HG03575 (cell line): Measurements from ENCODE around the gene CCR5AS.

Experiments
- ATAC-seq: cut with Tn5 transposase; IDR thresholded peaks from one replicate; pipeline ENCODE4 v1.9.1; 2021; ENCODE audit not compliant: unreplicated experiment, insufficient number of reproducible peaks, low FRiP score; ENCODE audit errors: extremely low read depth

Gene CCR5AS

DNA sequence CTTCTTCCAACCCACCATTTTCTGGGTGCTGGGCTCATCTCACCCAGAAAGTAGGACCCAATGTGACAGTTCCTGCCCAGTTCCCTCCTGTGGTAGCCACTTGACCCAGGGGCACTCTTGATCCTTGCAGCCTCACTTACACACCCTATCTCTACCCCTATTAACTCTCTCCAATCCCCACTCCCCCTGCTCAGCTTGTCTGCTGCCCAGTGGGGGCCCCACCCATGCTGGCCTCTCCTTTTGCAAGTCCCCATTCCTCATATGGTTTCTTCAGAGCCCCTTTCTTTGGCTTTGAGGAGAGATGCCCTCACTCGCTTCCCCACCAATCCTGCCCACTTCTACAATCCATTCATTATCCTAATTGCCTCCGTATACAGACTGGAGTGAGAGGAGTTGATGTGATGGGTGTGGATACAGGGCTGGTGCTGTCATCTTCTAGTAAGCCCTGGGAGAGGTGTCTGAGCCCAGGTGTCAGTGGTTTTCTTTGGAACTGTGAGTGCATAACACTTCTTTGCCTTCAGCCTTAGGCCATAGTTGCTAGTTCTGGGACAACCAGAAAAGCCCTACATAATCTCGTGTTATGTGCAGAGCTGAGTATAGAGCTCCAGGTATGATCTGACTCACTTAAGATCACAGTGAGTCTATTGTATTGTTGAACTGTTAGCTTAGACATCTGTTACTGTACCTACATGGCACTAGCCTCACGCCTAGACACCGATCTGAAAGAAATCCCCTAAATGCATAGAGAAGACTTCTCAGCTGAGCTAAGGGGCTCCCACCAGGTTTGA is 40.9 kb downstream of the CCR5AS start:
- ATAC-seq, result no peak

DNA sequence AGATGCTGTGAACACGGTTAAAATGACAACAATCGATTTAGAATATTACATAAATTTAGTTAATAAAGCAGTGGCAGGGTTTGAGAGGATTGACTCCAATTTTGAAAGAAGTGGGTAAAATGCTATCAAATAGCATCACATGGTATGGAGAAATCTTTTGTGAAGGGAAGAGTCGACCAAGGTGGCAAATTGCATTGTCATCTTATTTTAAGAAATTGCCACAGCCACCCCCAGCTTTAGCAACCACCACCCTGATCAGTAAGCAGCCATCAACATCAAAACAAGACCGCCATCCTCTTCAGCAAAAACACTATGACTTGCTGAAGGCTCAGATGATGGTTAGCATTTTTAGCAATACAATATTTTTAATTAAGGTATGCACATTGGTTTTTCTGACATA is 41.8 kb downstream of the CCR5AS start:
- no peak for ATAC-seq

DNA sequence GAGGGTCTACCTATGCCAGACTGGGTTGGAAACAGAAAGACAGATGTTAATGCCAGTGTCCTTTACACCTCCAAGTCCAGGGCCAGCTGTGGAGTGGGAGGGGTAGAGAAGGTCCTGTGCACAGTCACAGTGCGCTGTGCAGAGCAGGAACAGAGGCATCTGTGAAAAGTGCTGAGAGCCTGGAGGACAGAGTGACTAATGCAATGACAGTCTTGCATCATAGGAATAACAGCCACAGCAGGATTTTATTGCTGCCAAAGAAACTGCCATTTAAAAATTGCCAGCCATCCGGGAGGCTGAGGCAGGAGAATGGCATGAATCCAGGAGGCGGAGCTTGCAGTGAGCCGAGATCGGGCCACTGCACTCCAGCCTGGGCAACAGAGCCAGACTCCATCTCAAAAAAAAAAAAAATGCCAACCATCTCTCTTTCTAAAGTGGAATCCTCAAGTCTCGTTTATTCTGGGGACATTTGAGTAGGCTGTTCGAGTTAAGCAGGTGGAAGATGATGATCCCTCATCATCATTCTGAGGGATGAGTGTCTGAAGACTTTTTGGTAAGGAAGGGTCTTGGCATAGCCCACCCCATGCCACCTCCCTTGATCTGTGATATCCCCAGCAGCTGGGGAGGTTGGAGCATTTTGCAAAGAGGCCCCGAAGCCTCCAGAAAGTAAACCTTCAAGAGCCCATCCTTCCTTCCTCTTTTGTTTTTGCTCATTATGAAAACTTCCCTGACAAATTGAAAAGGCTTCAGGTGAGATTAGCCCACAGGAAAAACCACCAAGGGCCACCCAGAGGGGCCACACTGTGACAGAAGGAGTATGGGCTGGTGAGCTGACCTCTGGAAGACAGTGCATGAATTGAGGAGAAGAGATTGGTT is 45.2 kb downstream of the CCR5AS start:
- no peak for ATAC-seq

DNA sequence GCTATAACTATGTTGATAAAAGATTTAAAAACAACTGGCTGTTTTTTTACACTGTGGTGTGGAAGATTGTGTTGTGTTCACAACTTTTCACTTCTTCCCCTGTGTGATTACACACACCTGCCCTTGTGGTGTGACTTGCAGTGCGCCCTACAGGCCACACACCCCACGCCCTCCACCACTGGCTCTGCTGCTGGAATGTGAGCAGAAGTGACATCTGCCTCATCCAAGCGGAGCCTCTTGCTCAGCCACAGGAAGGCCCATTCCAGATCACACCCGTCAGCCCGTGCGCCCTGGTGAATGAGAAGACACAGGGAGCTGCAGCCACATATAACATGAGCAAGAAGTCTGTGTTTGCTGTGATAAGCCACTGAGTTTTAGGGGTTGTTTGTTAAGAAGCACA is 46.0 kb downstream of the CCR5AS start:
- no peak for ATAC-seq

DNA sequence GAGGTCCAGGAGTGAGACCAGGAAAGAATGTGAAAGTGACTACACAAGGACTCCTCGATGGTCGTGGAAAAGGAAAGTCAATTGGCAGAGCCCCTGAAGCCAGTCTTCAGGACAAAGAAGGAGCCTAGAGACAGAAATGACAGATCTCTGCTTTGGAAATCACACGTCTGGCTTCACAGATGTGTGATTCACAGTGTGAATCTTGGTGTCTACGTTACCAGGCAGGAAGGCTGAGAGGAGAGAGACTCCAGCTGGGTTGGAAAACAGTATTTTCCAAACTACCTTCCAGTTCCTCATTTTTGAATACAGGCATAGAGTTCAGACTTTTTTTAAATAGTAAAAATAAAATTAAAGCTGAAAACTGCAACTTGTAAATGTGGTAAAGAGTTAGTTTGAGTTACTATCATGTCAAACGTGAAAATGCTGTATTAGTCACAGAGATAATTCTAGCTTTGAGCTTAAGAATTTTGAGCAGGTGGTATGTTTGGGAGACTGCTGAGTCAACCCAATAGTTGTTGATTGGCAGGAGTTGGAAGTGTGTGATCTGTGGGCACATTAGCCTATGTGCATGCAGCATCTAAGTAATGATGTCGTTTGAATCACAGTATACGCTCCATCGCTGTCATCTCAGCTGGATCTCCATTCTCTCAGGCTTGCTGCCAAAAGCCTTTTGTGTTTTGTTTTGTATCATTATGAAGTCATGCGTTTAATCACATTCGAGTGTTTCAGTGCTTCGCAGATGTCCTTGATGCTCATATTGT is 47.0 kb downstream of the CCR5AS start:
- no peak for ATAC-seq

DNA sequence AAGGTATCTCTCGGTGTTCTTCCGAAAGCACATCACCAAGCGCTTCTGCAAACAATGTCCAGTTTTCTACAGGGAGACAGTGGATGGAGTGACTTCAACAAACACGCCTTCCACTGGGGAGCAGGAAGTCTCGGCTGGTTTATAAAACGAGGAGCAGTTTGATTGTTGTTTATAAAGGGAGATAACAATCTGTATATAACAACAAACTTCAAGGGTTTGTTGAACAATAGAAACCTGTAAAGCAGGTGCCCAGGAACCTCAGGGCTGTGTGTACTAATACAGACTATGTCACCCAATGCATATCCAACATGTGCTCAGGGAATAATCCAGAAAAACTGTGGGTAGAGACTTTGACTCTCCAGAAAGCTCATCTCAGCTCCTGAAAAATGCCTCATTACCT is 48.4 kb downstream of the CCR5AS start:
- no peak for ATAC-seq

DNA sequence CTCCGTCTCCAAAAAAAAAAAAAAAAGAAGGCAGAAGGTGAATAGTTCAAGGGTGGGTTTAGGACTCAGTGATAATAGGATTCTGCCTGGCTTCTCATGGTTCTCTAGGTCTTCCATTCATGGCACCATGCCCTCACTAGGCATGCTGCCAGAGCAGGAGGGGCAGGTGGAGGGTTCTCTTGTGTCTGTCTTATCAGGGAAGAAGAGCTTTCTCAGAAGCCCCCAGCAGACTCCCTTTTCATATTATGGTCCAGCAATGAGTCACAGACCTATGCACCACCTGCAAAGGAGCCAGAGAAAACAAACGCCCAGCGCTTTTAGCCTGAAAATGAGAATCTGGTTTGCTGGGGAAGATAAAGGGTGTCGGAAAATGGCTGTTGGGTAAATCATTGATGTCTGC is 50.0 kb downstream of the CCR5AS start:
- no peak for ATAC-seq

DNA sequence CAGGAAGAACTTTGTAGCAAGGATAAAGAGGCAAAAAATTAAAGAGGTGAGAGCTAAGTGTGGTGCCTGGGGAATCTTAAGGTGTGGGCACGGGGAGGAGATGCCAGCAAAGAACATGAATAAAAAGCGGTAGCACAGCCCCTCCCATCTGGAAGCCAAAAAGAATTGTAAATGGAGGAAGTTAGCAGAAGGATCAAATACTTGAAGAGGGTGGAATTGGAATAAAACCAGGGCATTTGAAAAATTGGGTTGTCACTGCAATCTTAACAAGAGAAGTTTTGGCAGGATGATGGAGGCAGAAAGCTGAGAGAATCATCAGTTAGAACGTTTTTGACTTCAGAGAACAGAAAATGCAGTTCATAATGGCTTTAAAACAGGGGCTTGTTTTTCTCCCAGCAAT is 50.6 kb downstream of the CCR5AS start:
- ATAC-seq, result no peak

DNA sequence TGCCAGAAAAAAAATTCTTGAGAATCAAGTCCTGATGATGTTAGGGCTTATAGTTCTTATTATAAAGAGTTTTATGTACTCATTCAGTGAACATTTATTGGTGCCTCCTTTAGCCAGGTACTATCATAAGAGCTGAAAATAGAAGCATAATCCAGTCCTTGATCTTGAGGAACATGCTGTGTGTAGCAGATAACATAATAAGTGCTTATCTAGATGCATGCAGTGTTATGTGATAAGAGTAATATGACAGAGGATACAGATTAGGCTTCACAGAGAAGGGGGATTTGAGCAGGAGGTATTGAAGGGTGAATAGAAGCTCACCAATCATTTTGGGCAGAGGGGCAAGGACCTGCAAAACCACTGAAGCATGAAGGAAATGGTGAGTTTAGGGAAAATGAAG is 51.9 kb downstream of the CCR5AS start:
- ATAC-seq, result no peak

DNA sequence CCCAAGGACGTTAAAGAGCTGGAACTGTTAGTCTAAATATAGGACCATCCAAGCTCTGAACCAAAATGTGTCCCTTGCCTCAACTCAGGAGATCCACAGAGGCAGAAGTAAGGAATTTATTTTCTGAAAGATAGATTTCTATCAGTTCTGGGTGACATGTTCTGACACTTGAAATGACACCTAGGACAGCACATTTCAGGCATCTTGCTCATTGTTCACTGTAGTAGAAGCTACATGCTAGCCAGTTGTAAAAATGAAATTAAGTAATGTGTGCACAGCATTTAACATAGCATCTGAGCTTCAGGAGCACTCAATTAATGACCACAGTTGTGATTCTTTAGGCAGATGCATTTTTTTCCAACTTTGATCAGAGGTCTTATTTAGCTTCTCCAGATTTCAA is 52.4 kb downstream of the CCR5AS start:
- no peak for ATAC-seq

DNA sequence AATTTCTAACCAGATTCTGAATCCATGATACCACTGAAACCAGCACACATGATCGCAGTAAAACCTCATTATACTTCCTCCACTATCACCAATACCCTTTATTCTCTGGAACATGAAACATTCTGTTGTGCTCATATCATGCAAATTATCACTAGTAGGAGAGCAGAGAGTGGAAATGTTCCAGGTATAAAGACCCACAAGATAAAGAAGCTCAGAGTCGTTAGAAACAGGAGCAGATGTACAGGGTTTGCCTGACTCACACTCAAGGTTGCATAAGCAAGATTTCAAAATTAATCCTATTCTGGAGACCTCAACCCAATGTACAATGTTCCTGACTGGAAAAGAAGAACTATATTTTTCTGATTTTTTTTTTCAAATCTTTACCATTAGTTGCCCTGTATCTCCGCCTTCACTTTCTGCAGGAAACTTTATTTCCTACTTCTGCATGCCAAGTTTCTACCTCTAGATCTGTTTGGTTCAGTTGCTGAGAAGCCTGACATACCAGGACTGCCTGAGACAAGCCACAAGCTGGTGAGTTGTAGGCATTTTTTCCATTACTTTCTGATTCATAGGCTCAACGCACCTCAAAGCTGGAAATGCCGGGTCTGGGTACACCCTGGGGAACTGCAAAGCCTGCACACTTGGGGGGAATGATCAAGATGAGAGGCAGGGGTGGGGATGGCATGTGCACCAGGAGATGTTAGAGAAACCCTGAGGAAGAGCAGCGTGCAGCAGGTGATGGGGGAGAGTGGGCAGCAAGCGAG is 53.0 kb downstream of the CCR5AS start, which contains the start of gene CCR2:
TSS of gene CCR2 (plus strand) at position 465 of the 764 bp plus-strand sequence. CDS start 3,417 bp downstream, outside the sequence.
- ATAC-seq, result no peak

DNA sequence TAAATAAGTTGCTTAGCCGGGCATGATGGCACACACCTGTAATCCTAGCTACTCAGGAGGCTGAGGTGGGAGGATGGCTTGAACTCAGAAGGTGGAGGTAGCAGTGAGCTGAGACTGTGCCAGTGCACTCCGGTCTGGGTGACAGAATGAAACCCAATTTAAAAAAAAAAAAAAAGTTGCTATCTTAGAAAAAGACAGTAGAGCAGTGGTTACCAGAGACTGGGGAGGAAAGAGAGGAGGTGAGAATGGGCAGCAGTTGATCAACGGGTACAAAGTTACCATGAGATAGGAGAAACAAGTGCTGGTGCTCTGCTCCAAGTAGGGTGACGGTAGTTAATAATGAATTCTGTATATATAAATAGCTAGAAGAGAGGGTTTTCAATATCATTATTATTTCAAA is 53.8 kb downstream of the CCR5AS start:
- no peak for ATAC-seq

DNA sequence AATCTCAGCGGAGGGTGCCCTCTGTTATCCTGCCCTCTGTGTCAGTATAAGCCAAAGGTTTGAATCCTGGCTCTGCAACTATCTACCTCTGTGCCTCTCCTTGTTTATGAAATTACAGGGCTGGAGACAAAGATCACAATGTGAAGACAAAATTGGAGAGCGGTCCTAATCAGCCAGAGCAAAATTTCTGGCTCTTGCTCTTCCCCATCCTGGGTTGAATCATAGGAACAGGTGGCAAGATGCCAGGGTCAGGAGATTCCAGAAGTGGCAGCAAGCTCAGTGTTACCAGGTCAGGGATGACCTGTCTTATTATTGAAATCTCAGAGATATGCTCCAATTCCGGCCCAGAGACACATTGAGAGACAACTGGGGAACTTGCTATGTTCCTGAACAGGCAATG is 55.2 kb downstream of the CCR5AS start:
- no peak for ATAC-seq

DNA sequence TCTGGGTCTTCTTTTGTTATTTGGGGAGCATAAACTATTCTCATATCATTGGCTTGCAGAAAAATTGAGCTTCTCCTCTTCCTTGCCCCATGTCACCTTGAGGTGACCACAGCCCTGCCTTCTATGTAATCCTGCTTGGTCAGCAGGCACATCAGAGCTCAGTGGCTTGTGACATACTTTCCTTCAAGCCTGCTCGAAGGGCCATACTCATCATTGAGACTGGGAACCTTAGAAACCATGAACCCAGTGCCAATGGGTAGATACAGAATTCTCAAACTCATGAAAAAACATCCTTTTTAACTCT is 56.7 kb downstream of the CCR5AS start:
- ATAC-seq, result no peak

DNA sequence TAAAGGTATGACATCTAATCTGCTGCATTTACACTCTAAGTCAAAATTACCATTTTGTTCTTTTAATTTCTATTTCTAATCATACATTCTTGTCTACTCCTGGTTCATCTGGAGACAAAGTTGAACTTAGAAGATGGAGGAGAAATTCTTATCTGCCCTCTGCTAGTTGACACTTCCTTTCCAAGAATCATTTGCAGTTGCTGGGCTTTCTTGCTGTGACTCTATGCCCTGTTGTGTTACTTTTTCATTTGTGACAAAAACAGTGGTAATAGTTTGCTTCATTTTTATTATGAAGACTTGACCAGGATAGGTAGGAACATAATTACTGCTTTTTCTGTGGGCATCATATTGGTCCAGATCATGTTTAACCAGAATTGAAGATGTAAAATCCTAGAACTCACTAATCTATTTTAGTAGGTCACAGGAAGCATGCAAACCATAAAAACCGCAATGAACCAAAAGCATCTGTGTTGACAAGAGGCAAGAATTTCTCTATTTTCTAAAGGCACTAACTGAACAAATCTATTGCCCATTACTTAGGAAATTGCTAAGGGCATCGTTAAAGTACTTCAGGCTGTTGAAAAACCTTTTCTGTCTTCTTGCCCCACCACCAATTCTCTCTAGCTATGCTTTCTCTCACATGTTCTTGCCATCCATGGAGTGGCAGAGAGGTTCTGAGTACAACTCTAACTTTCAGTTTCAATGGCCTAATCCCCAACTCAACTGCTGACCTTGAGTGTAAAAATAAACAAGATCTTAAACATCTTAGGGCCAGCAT is 57.2 kb downstream of the CCR5AS start:
- ATAC-seq, result no peak

DNA sequence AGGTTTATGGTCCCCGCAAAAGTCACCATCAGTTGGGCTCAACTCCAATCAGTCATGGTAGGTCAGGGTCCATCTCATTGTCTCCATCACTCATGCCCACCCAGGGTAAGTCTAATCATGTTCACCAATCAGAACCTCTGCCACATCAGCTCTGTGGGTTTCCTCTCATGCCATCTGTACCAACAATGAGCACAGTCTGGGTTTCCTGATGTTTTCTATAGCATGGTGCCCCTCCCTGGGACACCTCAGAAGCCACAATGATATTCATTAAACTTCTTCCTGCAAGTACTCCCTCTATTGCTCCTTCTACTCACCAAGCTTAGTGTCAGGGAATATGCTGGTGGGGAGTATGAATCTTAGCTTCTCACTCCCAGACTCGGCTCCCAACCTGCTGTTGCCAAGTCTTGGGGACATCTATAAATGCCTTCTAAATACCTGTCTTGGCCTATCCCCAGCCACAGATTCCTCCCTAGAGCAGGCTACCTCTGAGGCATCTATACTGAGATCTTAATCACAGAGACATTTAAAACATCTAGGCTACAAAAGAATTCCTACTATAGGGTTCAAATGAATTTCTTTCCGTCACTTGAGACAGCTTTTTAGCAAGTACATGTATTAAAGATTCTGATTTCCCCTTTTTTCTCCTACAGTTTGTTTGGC is 57.9 kb downstream of the CCR5AS start:
- ATAC-seq, result no peak

DNA sequence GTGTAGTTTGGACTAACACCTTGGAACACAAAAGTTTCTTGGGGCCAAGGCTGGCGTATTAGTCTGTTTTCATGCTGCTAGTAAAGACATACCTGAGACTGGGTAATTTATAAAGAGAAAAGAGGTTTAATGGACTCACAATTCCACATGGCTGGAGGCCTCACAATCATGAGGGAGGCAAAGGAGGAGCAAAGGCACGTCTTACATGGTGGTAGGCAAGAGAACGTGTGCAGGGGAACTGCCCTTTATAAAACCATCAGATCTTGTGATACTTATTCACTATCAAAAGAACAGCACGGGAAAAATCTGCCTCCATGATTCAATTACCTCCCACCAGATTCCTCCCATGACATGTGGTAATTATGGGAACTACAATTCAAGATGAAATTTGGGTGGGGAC is 62.4 kb downstream of the CCR5AS start:
- ATAC-seq, result no peak

DNA sequence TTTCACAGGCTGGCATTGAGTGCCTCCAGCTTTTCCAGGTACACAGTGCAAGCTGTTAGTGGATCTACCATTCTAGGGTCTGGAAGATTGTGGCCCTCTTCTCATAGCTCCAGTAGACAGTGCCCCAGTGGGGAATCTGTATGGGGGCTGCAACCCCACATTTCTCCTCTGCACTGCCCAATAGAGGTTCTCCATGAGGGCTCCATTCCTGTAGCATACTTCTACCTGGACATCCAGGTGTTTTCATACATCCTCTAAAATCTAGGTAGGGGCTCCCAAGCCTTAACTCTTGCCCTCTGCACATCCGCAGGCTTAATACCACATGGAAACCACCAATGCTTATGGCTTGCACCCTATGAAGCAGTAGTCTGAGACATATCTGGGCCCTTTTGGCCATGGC is 68.0 kb downstream of the CCR5AS start:
- ATAC-seq, result no peak
